ENCODE results near the gene NANOS2. TPM values are rescaled to one million over a fixed set of nuclear protein-coding genes. Genes with fewer than 3 reads are reported as not detected.

The NANOS2 gene
- total and polyA plus RNA-seq, 2 of the 13 experiments (the other 11 are each of a cell fraction or from before 2014, with no cell fraction given), result not detected

- TF ChIP-seq ZNF563 (CRISPR knock-in tag; IDR thresholded peaks at IDR 0.05) (no peak), MAF1 (CRISPR knock-in tag; IDR thresholded peaks at IDR 0.05; ENCODE audit: borderline replicate concordance) (no peak; the same call in 1 of the 2 replicates), NCOR1 (IDR thresholded peaks at IDR 0.05; ENCODE audit: borderline replicate concordance, low read length) (peak; percentile 72), SP1 (IDR thresholded peaks at IDR 0.05) (no peak), SP1 (CRISPR knock-in tag; IDR thresholded peaks at IDR 0.05) (peak; percentile 97), ZNF232 (CRISPR knock-in tag; IDR thresholded peaks at IDR 0.05; ENCODE audit: borderline replicate concordance) (no peak; the same call in 1 of the 2 replicates), ZHX1 (CRISPR knock-in tag; IDR thresholded peaks at IDR 0.05; ENCODE audit: low read depth) (no peak), ZNF256 (CRISPR knock-in tag; conservative IDR thresholded peaks at IDR 0.05) (peak; percentile 81; the same call in 1 of the 2 replicates), ZNF747 (CRISPR knock-in tag; IDR thresholded peaks at IDR 0.05; ENCODE audit: borderline replicate concordance) (peak; percentile 49; the same call in 1 of the 2 replicates), KDM3A (CRISPR knock-in tag; IDR thresholded peaks at IDR 0.05; ENCODE audit: low read depth) (peak; percentile 79; the same call in 1 of the 2 replicates), SSRP1 (CRISPR knock-in tag; IDR thresholded peaks at IDR 0.05) (peak; percentile 97; the same call in 1 of the 2 replicates), ZNF12 (CRISPR knock-in tag; IDR thresholded peaks at IDR 0.05) (peak; percentile 63; the same call in 1 of the 2 replicates), KLF6 (CRISPR knock-in tag; IDR thresholded peaks at IDR 0.05) (peak; percentile 77), ZKSCAN1 (IDR thresholded peaks at IDR 0.05; ENCODE audit: low read length) (peak; percentile 46; the same call in 1 of the 2 replicates), EP300 (IDR thresholded peaks at IDR 0.05; ENCODE audit: low read depth in 2 of 2, low read length in 2 of 2) (peak in 1 of 2 experiments; percentile 84; a peak in 2 of 4 replicates), EP300 (CRISPR knock-in tag; IDR thresholded peaks at IDR 0.05; ENCODE audit: borderline replicate concordance) (peak; percentile 76; the same call in 1 of the 2 replicates)
- TF ChIP-seq, protein P1, sequence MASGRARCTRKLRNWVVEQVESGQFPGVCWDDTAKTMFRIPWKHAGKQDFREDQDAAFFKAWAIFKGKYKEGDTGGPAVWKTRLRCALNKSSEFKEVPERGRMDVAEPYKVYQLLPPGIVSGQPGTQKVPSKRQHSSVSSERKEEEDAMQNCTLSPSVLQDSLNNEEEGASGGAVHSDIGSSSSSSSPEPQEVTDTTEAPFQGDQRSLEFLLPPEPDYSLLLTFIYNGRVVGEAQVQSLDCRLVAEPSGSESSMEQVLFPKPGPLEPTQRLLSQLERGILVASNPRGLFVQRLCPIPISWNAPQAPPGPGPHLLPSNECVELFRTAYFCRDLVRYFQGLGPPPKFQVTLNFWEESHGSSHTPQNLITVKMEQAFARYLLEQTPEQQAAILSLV (CRISPR knock-in tag; IDR thresholded peaks at IDR 0.05; ENCODE audit: borderline replicate concordance), result no peak; the same call in 1 of the 2 replicates
- TF ChIP-seq, protein P2, sequence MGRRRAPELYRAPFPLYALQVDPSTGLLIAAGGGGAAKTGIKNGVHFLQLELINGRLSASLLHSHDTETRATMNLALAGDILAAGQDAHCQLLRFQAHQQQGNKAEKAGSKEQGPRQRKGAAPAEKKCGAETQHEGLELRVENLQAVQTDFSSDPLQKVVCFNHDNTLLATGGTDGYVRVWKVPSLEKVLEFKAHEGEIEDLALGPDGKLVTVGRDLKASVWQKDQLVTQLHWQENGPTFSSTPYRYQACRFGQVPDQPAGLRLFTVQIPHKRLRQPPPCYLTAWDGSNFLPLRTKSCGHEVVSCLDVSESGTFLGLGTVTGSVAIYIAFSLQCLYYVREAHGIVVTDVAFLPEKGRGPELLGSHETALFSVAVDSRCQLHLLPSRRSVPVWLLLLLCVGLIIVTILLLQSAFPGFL (CRISPR knock-in tag; IDR thresholded peaks at IDR 0.05), result no peak
- TF ChIP-seq, protein P3, sequence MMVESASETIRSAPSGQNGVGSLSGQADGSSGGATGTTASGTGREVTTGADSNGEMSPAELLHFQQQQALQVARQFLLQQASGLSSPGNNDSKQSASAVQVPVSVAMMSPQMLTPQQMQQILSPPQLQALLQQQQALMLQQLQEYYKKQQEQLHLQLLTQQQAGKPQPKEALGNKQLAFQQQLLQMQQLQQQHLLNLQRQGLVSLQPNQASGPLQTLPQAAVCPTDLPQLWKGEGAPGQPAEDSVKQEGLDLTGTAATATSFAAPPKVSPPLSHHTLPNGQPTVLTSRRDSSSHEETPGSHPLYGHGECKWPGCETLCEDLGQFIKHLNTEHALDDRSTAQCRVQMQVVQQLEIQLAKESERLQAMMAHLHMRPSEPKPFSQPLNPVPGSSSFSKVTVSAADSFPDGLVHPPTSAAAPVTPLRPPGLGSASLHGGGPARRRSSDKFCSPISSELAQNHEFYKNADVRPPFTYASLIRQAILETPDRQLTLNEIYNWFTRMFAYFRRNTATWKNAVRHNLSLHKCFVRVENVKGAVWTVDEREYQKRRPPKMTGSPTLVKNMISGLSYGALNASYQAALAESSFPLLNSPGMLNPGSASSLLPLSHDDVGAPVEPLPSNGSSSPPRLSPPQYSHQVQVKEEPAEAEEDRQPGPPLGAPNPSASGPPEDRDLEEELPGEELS (CRISPR knock-in tag; IDR thresholded peaks at IDR 0.05), result peak; percentile 85
These were observed 31.7 kb downstream of the NANOS2 start (continued) for GRCh38 chr19:45882652-45883585.

Measured in HepG2 (cell line).